Measurements from ENCODE around the gene ZNF583.

DNA sequence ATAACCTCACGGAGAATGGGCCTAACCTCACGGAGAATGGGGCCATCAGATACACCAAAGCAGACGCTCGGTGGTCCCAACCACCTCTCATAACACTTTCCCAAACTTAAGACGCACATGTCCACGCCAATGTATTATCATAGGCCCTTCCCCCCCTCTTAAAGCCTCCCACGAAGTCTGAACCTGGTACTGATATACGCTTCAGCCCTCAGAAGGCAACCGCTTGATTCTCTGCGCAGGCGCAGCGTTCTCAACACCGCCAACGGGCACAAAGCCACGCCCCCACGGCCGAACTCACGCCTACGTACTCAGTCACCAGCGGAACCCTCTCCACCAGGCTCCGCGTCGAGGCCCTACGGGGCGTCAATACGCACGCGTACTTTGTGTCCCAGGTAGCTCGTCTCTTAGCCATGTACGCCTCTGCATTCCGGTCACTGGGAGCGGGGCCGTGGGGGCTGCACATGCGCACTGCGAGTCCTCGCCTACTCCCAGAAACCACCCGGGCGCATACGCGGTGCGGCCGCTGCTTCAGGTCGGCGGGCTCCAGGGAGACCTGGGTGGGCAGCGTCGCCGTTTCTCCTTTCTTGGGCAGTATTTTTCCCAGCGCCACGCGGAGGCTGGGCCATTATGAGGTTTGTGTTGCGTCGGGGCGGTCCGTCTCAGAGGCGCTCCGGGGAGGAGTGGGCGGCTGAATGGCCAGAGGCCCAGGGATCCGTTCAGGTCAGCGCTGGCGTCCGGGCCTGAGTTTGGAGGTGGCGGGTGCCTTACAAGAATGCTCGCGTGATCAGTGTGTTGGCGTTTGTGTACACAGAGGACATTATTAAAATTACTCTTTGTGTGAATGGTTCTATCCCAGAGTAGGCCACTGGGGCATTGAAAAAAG is 36.1 kb upstream of the ZNF583 start:
- 0 out of 2 replicates have a peak, but pooled peaks have one; percentile 27 for TF ChIP-seq IRF2 (CRISPR knock-in tag; IDR thresholded peaks at IDR 0.05)
- TF ChIP-seq, protein P1, sequence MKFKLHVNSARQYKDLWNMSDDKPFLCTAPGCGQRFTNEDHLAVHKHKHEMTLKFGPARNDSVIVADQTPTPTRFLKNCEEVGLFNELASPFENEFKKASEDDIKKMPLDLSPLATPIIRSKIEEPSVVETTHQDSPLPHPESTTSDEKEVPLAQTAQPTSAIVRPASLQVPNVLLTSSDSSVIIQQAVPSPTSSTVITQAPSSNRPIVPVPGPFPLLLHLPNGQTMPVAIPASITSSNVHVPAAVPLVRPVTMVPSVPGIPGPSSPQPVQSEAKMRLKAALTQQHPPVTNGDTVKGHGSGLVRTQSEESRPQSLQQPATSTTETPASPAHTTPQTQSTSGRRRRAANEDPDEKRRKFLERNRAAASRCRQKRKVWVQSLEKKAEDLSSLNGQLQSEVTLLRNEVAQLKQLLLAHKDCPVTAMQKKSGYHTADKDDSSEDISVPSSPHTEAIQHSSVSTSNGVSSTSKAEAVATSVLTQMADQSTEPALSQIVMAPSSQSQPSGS (CRISPR knock-in tag; IDR thresholded peaks at IDR 0.05), result no peak
- no peak for TF ChIP-seq ZNF83 (CRISPR knock-in tag; IDR thresholded peaks at IDR 0.05; ENCODE audit: borderline replicate concordance)
- TF ChIP-seq MTF1 (CRISPR knock-in tag; IDR thresholded peaks at IDR 0.05), result no peak
- no peak for TF ChIP-seq CTCF (CRISPR knock-in tag; IDR thresholded peaks at IDR 0.05)
- TF ChIP-seq ARID2 (CRISPR knock-in tag; IDR thresholded peaks at IDR 0.05; ENCODE audit: borderline replicate concordance), result no peak
- TF ChIP-seq DR1 (CRISPR knock-in tag; IDR thresholded peaks at IDR 0.05), result no peak; the same call in 1 of the 2 replicates
- TF ChIP-seq, protein P2, sequence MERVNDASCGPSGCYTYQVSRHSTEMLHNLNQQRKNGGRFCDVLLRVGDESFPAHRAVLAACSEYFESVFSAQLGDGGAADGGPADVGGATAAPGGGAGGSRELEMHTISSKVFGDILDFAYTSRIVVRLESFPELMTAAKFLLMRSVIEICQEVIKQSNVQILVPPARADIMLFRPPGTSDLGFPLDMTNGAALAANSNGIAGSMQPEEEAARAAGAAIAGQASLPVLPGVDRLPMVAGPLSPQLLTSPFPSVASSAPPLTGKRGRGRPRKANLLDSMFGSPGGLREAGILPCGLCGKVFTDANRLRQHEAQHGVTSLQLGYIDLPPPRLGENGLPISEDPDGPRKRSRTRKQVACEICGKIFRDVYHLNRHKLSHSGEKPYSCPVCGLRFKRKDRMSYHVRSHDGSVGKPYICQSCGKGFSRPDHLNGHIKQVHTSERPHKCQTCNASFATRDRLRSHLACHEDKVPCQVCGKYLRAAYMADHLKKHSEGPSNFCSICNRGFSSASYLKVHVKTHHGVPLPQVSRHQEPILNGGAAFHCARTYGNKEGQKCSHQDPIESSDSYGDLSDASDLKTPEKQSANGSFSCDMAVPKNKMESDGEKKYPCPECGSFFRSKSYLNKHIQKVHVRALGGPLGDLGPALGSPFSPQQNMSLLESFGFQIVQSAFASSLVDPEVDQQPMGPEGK (CRISPR knock-in tag; IDR thresholded peaks at IDR 0.05), result peak; percentile 41; the same call in 1 of the 2 replicates

All from HepG2 (cell line).